IPS-NIHi11 (cell line): ENCODE results near the gene RPL14.
A peak's percentile ranks its signal among the peaks of the same experiment; 100 is the strongest.

Experiments used
- DNase-seq: peaks from one replicate; pipeline ENCODE4 v3.0.0; 2012; ENCODE audit warnings: mixed read lengths, low spot score

The RPL14 gene

GRCh38 chr3:40463579-40463978 is 6.4 kb downstream of the RPL14 start:
- DNase-seq: no peak

- DNase-seq: no peak
These were observed 7.4 kb downstream of the RPL14 start for GRCh38 chr3:40464339-40465110.

- DNase-seq: no peak
These were observed 7.9 kb downstream of the RPL14 start for GRCh38 chr3:40465111-40465407.

GRCh38 chr3:40465456-40465855 is 8.3 kb downstream of the RPL14 start:
- DNase-seq: no peak

GRCh38 chr3:40468018-40468417 is 10.9 kb downstream of the RPL14 start:
- DNase-seq: no peak

GRCh38 chr3:40470701-40471100 is 13.6 kb downstream of the RPL14 start:
- no peak for DNase-seq

- DNase-seq: peak; percentile 63
These were observed 19.6 kb downstream of the RPL14 start, which contains the start of gene ZNF619 for GRCh38 chr3:40476478-40477470. ZNF619 (plus strand) TSS chr3:40477122; CDS start chr3:40477980, 858 bp downstream.

GRCh38 chr3:40477666-40478065 is 20.5 kb downstream of the RPL14 start:
- DNase-seq: no peak

- DNase-seq: no peak
These were observed 30.0 kb downstream of the RPL14 start for GRCh38 chr3:40487172-40487571.

- DNase-seq: no peak
These were observed 33.8 kb downstream of the RPL14 start for GRCh38 chr3:40490916-40491315.

GRCh38 chr3:40494698-40495097 is 37.6 kb downstream of the RPL14 start:
- DNase-seq: no peak

- no peak for DNase-seq
These were observed 40.1 kb downstream of the RPL14 start for GRCh38 chr3:40497288-40497687.

GRCh38 chr3:40499952-40500351 is 42.8 kb downstream of the RPL14 start:
- no peak for DNase-seq

GRCh38 chr3:40502034-40502433 is 44.9 kb downstream of the RPL14 start:
- no peak for DNase-seq

GRCh38 chr3:40504636-40505430 is 47.7 kb downstream of the RPL14 start:
- no peak for DNase-seq

GRCh38 chr3:40505599-40506462 is 48.7 kb downstream of the RPL14 start, which contains the start of gene ZNF620:
ZNF620 (plus strand) TSS chr3:40506039; CDS start chr3:40506353, 314 bp downstream.
- DNase-seq: peak; percentile 90

GRCh38 chr3:40511031-40511718 is 54.0 kb downstream of the RPL14 start:
- no peak for DNase-seq

GRCh38 chr3:40516201-40516600 is 59.1 kb downstream of the RPL14 start:
- DNase-seq: no peak

- no peak for DNase-seq
These were observed 60.9 kb downstream of the RPL14 start for GRCh38 chr3:40518067-40518466.
